GM12874 (cell line): Measurements from ENCODE around the gene IKBKG.

ENCODE experiments used
- TF ChIP-seq, protein P1 (sequence below): IDR thresholded peaks from 2 replicates; pipeline ENCODE4 v1.5.1; 2011; ENCODE audit warnings: low read depth, mild to moderate bottlenecking, control low read depth, low read length, moderate library complexity; ENCODE audit not compliant: insufficient read depth

IKBKG gene

DNA sequence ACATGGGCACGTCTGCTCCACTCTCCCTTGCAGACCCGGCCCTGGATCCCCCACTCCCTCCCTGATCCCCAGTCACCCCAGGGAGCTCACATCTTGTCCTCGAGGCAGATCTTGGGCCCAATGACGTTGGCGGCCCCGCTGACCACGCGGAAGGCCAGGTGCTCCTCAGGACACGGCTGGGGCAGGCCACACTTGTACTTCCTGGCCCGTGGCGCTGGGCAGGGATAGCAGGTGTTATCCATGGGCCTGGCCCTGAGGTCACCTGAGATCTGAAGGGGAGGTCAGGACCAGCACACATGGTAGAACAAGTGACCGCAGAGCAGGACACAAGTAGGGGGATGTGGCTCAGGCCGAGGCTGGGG is 39.1 kb upstream of the IKBKG start:
- TF ChIP-seq, protein P1, sequence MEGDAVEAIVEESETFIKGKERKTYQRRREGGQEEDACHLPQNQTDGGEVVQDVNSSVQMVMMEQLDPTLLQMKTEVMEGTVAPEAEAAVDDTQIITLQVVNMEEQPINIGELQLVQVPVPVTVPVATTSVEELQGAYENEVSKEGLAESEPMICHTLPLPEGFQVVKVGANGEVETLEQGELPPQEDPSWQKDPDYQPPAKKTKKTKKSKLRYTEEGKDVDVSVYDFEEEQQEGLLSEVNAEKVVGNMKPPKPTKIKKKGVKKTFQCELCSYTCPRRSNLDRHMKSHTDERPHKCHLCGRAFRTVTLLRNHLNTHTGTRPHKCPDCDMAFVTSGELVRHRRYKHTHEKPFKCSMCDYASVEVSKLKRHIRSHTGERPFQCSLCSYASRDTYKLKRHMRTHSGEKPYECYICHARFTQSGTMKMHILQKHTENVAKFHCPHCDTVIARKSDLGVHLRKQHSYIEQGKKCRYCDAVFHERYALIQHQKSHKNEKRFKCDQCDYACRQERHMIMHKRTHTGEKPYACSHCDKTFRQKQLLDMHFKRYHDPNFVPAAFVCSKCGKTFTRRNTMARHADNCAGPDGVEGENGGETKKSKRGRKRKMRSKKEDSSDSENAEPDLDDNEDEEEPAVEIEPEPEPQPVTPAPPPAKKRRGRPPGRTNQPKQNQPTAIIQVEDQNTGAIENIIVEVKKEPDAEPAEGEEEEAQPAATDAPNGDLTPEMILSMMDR, result no peak

DNA sequence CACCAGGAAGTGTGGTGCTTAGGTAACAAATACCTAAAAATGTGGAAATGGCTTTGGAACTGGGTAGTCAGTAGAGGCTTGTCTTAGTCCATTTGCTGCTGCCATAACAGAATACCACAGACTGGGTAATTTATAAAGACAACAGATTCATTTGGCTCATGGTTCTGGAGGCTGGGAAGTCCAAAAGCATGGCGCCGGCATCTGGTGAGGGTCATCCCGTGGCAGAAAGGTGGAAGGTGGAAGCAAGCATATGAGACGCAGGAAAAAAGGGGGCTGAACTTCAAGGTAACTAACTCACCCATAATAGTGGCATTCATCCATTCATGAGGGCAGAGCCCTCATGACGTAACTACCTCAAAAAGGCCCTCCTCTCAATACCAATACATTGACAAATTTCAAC is 38.0 kb upstream of the IKBKG start:
- TF ChIP-seq, protein P1, result no peak

DNA sequence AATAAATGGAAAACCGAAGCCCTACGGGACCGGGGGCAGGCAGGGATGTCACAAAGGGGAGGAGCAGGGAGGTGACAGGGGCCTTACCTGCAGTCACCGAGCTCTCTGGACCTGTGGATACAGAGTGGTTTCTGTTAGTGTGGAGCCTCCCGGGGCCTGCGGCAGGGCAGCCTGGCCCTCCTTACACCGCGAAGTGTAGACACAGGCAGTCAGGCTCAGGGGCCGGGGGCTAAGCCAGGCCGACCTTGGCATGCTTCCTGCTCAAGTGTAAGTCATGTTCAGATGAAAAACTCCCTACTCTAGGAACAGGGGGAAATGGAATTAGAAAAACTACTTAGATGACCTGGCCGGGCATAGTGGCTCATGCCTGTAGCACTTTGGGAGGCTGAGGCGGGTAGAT is 35.7 kb upstream of the IKBKG start:
- TF ChIP-seq, protein P1, result no peak

DNA sequence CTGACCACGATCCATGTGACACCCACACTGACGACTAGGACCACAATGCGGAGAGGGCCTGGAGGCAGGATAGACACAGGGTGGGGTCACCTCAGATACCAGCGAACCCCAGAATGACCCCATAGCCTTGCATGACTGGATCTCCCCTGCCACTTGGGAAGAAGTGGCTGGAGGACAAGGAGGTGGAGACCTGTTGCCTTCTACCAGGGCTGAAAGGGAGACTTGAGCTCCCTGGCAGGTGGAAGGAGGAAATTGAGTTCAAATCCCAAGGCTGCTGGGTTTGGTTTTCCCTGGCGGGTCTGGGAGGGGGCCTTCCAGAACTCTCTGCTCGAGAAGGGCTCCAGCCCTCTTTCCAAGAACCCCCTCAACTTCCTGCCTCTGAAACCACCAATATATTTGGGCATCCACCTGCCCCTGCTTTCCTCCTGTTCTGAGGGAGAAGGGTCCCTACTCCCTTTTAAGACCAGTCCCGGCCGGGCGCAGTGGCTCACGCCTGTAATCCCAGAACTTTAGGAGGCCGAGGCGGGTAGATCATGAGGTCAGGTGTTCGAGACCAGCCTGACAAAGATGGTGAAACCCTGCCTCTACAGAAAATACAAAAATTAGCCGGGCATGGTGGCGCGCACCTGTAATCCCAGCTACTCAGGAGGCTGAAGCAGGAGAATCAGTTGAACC is 34.4 kb upstream of the IKBKG start:
- TF ChIP-seq, protein P1, result no peak

DNA sequence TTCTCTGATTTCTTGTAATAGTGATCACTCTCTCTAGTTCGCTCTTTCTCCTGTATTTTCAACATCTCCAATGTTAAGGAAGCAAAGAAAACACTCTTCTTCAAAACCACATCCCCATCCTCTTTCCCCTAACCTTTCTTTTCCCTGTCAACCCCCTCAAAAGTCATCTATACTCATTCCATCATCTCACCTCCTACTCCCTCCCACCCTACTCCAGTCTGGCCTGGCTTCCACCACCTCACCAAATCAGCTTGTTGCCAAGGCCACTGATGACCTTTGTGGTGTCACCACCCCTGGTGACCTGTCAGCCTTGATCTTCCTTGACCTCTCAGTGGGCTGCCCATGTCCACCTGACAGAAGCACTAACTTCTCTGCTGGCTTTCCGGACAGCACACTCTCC is 33.7 kb upstream of the IKBKG start:
- TF ChIP-seq, protein P1, result no peak

DNA sequence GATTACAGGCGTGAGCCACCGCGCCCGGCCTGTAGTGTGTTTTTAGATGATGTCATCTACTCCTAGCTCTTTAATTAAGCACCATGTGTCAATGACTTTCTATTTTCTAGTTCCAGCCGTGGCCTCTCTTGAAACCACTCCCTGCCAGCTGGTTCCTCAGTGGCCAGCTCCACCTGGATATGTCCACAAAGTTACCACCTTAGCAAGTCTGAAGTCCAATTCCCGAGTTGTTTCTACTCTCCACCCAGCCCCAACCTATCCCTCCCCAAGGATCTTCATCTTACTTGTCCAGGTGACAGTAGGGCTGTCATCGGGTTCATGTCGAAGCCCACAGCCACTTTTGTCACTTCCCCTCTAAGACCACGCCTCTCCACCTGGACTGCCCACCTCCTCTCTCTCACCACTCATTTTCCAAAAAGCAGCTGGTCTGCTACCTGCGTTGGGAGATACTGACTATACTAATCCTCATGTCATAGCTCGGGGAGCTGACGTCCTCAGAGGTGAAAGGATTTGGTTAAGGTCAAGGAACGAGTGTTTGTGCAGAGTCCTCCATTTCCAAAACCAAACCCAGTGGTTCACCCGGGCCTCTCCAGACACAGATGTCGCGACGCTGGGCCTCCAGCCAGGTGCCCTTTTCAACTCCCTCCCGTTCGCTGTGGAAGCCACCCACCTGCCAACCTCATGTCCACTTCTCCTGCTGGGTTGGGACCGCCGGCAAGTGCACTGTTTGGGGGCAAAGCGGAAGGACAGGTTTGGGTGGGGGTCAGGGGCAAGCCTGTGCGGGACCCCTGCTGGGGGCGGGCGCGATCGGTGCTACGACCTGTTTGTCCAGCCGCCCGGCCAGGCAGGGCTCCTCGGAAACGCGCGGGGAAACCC is 32.1 kb upstream of the IKBKG start:
- TF ChIP-seq, protein P1, result no peak

DNA sequence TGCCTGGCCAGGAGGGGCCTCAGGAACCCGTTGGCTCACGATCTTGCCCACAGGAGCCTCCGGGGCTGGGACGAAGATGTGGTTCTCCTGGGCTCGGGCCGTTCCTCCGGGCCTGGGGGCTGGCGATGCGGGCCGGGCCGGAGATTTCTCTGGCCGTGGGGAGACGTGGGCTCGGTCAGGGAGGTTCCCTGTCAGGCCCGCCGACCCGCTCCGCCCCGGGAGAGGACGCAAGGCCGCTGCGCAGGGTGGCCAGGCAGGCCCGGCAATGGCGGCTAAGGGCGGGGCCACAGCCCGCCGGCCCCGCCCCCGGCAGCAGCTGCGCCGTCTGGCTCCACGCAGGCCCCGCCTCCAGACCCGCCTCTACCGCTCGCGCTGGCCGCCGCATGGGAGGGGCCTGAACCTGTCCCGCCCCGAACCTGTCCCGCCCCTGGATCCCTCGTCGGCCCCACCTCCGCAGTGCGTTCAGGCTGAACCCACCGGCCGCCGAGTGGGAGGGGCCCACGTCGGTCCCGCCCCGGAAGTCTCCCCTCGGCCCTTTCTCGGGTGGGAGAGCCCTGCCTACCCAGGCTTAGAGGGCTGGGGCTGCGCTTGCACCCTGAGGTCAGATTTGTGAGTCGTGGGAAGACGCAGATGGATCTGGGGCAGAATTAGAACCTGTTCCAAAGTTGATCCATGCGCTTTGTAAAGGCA is 31.3 kb upstream of the IKBKG start, which contains the start of gene FAM3A:
Gene FAM3A (minus strand): TSS at position 267 of the 690 bp plus-strand sequence. CDS start 460 bp downstream, outside the sequence.
- TF ChIP-seq, protein P1, result no peak
